ENCODE data around the gene CD81. TPM values are rescaled to one million over a fixed set of nuclear protein-coding genes. Genes with fewer than 3 reads are reported as not detected.
A peak's percentile ranks its signal among the peaks of the same experiment; 100 is the strongest.

Gene CD81
- total and polyA plus RNA-seq, 10 of the 15 experiments (the other 5 are each of a cell fraction or from before 2014, with no cell fraction given) = 2.0 to 145 (median 57.2) TPM

GRCh38 chr11:2380807-2381350 is 3.8 kb downstream of the CD81 start (continued):
- TF ChIP-seq EED (IDR thresholded peaks at IDR 0.05; ENCODE audit: low read depth) = peak; percentile 55; the same call in 1 of the 2 replicates
- TF ChIP-seq PAX5 (IDR thresholded peaks at IDR 0.05; ENCODE audit: borderline replicate concordance, low read depth, low read length) = no peak
- TF ChIP-seq ZNF687 (IDR thresholded peaks at IDR 0.05) = no peak
- no peak for TF ChIP-seq RAD51 (IDR thresholded peaks at IDR 0.05)
- TF ChIP-seq BACH1 (IDR thresholded peaks at IDR 0.05; ENCODE audit: borderline replicate concordance) = no peak
- TF ChIP-seq MTA3 (IDR thresholded peaks at IDR 0.05; ENCODE audit: borderline replicate concordance, low read length) = no peak
- TF ChIP-seq USF1 (IDR thresholded peaks at IDR 0.05; ENCODE audit: borderline replicate concordance, extremely low read length, insufficient read depth, low read depth, low read length) = no peak
- TF ChIP-seq RCOR1 (conservative IDR thresholded peaks at IDR 0.05; ENCODE audit: low read depth, low read length) = no peak
- no peak for TF ChIP-seq SREBF1 (IDR thresholded peaks at IDR 0.05; ENCODE audit: low read length)
- no peak for TF ChIP-seq ASH2L (IDR thresholded peaks at IDR 0.05; ENCODE audit: borderline replicate concordance, low read depth)
- TF ChIP-seq STAT3 (IDR thresholded peaks at IDR 0.05; ENCODE audit: low read depth, low read length) = no peak
- TF ChIP-seq SRF (IDR thresholded peaks at IDR 0.05; ENCODE audit: low read depth in 2 of 2, low read length in 2 of 2) = no peak
- no peak for TF ChIP-seq PRDM15 (CRISPR knock-in tag; IDR thresholded peaks at IDR 0.05)
- no peak for TF ChIP-seq YY1 (IDR thresholded peaks at IDR 0.05; ENCODE audit: low read depth, low read length)
- no peak for TF ChIP-seq REST (IDR thresholded peaks at IDR 0.05; ENCODE audit: low read depth, low read length)
- TF ChIP-seq CREM (IDR thresholded peaks at IDR 0.05; ENCODE audit: low read depth) = no peak
- TF ChIP-seq EP300 (IDR thresholded peaks at IDR 0.05; ENCODE audit: borderline replicate concordance in 1 of 2, control insufficient read depth in 1 of 2, low read depth in 2 of 2, low read length in 2 of 2) = no peak
- TF ChIP-seq KAT2A (conservative IDR thresholded peaks at IDR 0.05; ENCODE audit: control insufficient read depth, low read depth, low read length) = no peak
- TF ChIP-seq ESRRA (IDR thresholded peaks at IDR 0.05; ENCODE audit: low read length) = no peak

All from GM12878 (cell line).